NCI-H524 (cell line): ENCODE results near the gene GPATCH2.
A peak's percentile ranks its signal among the peaks of the same experiment; 100 is the strongest.

Experiments
- DNase-seq, 2 experiments: peaks; one replicate each; lab custom pipeline; 2025; lab: John Stamatoyannopoulos, UW

GPATCH2 gene

DNA sequence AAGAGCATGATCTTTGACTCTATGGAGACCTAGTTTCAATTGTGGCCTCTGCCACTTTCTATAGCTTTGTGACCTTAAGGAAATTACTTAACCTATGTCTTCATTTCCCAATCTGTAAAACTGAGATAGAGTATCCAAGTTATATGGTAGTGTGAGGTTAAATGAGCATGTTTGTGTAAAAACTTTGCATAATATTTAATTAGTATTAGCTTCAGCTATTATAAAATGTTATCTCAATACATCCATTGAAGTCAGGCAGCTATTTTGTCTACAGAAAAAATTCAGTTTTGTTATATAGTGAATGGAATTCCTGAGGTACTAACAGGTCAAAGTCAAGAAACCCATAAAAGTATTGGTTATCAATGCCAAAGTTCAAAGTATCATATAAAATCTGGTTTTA is 53.6 kb downstream of the GPATCH2 start:
- DNase-seq, result no peak

DNA sequence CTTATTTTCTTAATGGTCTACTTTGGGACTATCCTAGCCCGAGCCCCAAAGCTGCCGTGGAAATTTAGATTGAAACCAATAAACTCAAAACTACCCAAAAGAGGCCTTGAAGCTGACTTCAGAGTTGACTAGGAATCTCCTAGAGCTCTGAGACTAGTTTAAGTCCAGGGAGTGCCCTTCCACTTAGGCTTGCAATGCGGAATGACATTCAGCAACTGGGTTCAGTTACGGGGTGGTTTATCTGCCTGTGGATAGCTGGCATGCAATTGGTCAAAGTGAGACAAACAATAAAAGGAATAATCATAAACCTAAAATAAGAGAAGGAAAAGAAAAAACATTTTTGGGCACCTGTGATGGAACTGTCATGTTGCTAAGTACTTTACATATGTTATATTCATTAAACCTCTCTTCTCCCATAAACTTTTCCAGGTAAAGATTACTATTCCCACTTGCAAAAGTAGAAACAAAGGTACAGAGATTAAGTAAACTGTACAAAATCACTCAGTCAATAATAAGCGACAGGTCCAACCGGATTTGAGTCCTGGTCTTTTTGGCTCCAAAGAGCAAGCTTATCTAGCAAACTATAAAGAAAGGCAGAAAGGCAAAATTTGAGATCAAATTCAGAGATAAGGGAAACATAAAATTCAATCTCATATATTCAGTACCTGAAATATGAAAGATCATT is 56.5 kb downstream of the GPATCH2 start:
- DNase-seq, result no peak

- no peak for DNase-seq
These were observed 61.9 kb downstream of the GPATCH2 start for GRCh38 chr1:217569021-217569420.

DNA sequence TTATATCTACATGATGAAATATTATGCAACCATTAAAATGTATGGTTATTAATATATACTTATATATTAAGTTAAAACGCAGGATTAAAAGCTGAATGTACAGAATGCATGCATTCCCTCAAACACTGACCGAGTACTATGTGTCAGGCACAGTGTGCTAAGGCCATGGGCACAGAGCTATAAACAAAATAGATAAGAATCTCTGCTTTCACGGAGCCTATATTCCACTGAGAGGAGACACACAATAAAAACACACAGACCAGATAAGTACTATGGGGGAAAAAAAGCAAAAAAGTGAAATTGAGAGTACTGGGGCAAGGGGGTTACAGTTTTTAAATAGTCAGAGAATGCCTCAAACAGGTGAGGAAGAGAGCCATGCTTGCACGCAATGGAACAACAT is 62.7 kb downstream of the GPATCH2 start:
- no peak for DNase-seq

GRCh38 chr1:217564833-217565232 is 66.1 kb downstream of the GPATCH2 start:
- no peak for DNase-seq

DNA sequence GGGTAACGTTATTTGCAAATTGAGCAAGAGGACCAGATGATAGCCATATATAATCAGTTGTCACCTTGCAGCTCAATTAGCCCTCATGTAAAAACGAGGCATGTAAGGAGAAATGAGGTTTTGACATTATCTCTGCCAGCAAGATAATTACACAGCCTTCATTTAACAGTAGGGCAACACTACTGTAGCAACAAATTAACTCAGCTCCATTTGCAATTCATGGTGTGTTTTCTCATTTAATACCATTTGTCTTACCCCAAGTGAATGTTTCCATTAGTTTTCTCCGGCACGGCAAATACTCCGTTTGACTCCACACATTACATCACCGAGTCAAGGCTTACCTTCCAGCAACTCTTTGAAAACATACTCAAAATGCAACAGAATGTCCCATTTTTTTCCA is 66.7 kb downstream of the GPATCH2 start:
- no peak for DNase-seq

GRCh38 chr1:217563179-217563578 is 67.7 kb downstream of the GPATCH2 start:
- DNase-seq, result no peak

GRCh38 chr1:217562229-217562878 is 68.5 kb downstream of the GPATCH2 start:
- DNase-seq, result no peak

- DNase-seq, result no peak
These were observed 69.4 kb downstream of the GPATCH2 start for GRCh38 chr1:217561446-217561845.

GRCh38 chr1:217554849-217555248 is 76.0 kb downstream of the GPATCH2 start:
- DNase-seq, result peak in 1 of 2 experiments; percentile 7

DNA sequence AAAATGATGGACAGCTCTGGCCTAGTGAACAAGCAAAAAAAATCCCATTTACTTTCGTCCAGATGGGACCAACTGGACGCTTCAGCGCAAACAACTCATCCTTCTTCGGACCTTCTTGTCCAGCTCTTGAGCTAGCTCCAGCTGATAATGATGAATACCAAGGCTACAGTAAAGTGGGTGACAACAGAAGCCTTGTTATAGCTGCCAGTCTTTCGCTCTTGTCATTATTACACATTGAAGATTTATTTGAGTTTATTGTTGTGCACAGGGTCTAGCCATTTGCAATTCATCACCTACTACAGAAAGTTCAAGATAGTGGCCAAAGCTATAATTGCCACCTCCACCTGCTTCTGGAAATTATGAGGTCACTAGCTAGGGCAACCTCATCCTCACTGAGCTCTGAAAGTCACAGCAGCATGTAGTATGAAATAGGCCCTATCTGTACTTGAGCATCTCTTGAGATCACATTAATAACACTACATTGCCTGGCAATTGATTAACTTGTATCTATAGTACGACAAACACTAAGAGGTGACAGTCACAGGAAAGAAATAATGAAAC is 76.9 kb downstream of the GPATCH2 start:
- DNase-seq, result peak in 1 of 2 experiments; percentile 12

DNA sequence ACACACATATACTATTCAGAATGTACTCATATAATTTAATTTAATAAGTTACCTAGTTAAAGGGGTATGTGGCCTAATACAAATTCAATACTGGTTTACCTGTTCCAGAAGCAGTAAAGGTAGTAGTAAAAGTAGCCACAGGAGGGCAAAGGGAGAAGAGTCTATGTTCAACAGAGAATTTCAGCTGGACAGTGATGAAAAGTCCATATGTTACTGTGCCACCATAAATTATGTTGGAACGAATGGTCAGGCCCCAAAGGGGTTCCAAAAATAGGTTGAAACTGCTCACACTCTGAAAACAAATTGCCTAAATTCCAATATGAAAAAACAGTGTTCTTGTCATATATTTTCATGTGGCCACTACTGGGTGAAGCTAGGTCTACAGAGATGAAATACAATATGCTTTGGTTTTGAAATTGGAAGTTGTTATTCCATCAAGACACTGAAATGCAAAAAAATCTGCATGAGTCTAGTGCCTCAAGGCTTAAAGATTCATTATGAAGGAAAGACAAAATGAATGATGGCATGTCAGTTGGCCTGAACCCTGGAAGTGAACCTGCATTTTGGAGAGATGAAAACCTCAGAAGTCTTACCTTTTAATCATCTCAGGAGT is 78.4 kb downstream of the GPATCH2 start:
- DNase-seq, result no peak

GRCh38 chr1:217542837-217543236 is 88.1 kb downstream of the GPATCH2 start:
- DNase-seq, result peak in 1 of 2 experiments; percentile 44

DNA sequence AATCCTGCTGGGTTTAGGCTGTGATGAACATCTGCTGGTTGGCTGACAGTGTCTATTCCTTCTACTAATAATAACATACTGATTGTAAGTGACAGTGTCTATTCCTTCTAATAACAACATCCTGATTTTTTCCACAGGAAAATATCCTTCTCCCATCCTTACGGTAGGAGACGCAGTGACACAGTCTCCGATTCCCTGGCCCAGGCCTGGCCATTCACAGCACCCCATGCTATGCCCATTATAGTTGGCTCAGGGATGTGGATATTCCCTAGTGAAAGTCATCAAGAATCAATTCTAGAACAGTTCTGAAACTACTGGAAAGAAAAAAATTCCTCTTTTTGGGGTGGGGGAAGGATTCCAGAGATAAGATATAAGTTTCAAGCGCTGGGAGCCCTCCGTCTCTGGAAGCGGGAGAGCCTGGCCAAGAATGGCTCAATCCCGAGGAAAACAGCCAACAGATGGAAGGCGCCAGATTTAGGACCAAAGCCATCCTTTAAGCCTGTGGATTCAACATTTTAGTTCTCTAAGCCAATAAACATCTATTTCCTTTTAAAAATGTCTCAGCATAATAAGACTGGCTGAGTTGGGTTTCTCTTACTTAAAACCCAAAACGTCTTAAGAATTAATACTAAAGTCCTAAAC is 88.6 kb downstream of the GPATCH2 start:
- DNase-seq, result peak in 1 of 2 experiments; percentile 0

DNA sequence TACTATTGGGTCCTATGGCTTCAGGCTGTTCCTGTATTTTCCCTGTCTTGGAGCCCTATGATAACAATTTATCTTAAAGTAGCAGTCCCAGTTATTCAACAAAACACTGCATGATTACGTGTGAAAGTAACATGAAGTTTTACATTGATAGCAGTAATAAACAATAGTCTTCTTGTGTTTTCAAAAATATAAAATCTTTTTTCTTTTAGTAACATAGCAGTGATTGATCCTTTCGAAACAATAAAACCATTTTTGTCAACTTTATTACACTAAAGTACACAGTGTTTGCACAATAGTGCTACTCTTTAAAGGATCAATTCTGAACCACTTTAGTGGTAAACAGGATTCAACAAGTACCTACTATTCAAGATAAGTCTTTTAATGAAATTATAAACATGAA is 90.6 kb downstream of the GPATCH2 start:
- DNase-seq, result no peak

DNA sequence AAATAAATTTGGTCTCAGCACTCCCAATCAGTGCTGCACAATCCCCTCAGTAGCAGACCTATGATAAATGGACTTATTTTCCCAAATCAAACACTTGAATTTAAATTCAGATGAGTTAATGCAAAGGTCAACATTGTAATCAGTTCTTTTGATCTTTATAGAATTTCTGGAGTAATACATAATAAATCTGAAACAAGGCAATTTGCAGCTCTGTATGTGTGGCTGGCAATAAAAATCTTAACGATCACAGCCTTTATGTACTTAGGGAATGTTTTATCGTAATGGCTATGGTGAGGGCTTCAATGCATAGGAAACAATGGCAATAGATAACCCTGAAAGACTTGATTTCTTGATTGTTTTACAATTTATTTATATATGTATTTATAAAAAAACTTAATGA is 91.4 kb downstream of the GPATCH2 start:
- DNase-seq, result no peak

GRCh38 chr1:217535601-217536377 is 95.1 kb downstream of the GPATCH2 start:
- DNase-seq, result no peak

DNA sequence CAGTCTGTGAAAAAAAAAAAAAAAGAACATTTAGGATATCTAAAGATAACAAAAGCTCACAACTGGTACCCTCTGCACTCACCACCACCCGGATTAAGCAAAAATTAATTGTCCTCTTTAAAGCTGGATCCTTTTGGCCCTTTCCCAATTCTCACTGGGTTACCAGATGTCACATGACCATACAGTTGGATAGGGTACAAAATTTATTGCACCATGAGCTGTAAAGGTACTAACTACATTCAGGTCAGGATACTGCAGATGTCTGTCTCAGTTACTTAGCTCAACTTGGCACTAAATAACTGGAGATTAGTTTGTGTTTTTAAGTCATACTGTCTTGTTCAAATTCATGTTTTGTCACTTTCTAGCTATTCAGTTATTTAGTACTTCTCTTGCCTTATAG is 96.3 kb downstream of the GPATCH2 start:
- DNase-seq, result peak; percentile 35 to 67

- no peak for DNase-seq
These were observed 102.6 kb downstream of the GPATCH2 start for GRCh38 chr1:217528271-217528670.

- no peak for DNase-seq
These were observed 103.7 kb downstream of the GPATCH2 start for GRCh38 chr1:217527151-217527550.

GRCh38 chr1:217526636-217527035 is 104.3 kb downstream of the GPATCH2 start:
- peak in 1 of 2 experiments; percentile 29 for DNase-seq
